HG03354 (cell line): ENCODE measurements around the gene ERN1.

ENCODE experiments used
- ATAC-seq: cut with Tn5 transposase; IDR thresholded peaks from one replicate; pipeline ENCODE4 v1.9.1; 2021; ENCODE audit warnings: mild to moderate bottlenecking; ENCODE audit not compliant: unreplicated experiment, poor library complexity, severe bottlenecking

The ERN1 gene

DNA sequence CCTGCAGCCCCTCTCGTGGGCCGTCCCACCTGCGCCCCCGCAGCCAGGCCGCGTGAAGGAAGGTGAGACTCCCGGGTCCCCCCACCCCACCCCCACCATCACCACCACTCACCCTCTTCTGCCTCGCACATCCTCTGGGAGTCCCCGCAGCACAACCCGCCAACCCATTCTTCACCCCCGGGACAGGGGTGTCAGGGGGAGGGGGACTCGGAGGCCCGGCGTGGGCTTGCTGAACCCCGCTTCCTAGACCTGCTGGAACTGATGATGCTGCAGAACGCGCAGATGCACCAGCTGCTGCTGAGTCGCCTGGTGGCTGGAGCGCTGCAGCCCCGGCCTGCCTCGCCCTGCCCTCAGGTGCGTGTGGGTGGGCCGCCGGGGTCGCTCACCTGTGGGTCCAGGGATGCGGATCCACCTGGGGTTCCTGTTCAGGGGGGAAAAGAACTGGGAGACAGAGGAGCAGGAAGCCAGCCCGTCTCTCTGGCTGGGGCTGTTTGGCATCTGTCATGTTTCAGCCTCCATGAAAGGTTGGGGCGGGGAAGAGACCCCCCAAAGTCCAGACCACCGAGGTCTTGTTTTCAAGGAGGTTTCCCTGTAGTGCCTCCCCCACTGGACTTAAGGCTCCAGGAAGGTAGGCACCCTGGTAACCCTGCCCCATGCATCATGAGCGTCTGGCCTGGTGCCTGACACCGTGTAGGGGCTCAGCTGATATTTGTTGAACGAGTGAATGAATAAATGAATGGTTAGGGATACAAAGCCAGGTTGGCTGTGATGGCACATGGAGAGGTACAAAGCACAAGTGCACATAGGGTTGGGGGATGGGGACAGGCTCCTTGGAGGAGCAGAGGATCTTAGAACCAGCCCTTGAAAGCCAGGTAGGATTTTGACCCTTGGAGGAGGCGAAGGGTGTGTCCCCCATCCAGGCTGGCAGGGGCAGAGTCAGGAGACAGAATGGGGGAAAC lies 130.9 kb downstream of the ERN1 start:
- ATAC-seq = no peak

DNA sequence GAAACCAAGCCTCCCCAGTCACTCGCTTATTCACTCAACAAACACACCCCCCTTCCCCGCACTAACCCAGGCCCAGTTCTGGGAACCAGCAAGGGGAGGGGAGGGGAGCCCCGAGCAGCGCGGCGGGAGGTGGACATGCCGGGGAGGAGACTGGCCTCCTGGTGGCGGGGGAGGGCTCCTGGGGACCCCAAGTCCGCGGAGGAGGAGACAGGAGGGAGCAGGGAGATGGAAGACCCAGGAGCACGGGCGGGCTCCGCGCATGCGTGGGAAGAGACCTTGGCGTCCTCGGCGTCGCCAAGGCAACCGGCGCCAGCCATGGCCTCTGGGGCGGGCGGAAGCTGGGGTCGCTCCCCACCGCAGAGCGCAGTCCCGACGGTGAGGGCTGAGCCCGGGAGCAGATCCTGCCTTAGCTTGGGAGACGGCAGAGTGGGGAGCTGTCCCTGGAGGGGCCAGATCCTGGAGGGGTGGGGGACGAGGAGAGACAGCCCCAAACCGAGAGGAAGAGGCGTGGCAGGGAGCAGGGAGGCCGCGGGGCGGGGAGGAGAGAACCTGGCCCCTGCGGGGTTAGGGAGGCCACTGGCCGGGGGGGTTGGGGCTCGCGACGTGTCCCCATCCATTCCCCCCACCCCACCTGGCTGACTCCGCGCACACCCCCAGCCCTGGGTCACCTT lies 131.8 kb downstream of the ERN1 start, which contains the start of gene PRR29:
Gene PRR29, plus strand, starts transcription at position 302 of the 671 bp plus-strand sequence. Its CDS starts 14 bp downstream, at position 316.
- ATAC-seq = peak; percentile 71

DNA sequence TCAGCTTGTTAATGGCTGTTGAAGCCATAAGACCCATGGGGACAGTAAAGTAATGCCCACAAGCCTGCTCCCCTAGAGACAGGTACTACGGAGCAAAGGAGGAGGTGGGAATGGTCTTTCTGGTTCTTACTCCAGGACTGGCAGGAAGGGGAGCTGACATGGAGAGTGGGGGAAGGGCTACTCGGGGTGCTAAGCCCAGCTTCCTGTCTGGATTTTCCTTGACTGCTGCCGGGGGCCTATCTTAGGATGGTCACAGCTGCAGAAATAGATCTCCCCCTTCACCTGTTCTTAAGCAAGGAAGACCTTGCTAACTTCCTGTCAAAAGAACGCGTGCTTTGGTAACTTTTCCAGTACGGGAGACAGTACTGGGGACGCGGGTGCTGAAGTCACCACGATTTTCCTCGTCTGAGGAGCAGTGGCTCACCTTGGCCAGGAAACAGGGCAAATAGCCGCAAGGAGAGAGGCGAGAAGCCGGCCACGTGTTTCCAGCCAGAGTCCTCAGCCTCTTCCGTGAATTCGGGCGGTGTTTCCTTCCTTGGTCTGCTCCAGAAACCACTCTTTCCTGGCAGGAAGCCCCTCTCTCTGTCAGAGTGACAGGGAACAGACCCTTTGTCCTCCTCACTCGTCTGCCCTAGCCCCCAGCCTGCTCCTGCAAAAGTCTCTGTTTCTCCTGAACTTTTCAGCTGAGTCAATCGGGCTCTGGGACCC lies 132.4 kb downstream of the ERN1 start:
- ATAC-seq = no peak

DNA sequence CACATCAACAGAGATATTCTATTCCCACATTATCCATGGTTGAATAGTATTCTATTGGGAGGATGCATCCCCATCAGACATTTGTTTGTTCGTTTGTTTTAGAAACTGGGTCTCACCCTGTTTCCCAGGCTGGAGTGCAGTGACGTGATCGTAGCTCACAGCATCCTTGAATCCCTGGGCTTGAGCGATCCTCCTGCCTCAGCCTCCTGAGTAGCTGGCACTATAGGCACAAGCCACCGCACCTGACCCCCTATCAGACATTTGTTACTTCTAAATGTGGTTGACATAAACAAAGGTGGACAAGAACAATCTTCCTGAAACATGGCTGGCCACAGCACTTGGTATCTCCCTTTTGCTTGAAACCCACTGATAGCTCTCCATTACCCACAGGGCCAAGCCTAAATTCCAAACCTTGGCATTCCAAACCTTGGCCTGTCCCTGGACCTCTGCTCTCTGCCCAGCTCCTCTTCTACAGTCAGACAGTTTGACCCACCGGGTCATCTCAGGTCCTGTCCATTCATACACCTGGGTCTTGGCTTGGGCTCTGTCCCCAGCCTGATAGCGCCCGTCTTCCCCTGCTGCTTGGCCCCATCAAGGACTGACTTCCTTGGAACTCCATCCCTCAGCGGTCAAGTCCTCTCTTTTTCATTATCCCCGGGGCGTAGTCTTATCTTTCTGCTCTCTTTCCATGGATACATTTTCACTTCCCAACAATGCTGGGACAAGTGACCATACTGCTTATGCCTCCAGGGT lies 133.3 kb downstream of the ERN1 start:
- no peak for ATAC-seq

DNA sequence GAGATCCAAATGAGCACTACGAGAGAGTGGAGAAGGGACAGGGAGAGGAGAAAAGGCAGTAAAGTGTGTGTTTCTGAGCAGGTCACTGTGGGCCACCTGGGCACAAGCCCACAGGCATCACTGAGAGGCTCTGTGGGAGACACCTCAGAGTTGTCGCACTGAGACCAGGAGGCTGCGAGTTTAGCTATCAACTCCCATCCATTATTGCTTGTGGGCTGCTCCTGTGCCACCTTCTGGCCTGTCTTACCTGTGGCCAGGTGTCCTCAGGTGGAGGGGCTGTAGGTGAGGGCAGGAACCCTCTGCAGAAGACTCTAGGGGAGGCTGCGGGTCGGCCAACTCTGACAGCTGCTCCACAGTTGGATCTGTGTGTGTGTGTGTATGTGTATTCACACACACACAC lies 134.3 kb downstream of the ERN1 start:
- ATAC-seq = no peak

DNA sequence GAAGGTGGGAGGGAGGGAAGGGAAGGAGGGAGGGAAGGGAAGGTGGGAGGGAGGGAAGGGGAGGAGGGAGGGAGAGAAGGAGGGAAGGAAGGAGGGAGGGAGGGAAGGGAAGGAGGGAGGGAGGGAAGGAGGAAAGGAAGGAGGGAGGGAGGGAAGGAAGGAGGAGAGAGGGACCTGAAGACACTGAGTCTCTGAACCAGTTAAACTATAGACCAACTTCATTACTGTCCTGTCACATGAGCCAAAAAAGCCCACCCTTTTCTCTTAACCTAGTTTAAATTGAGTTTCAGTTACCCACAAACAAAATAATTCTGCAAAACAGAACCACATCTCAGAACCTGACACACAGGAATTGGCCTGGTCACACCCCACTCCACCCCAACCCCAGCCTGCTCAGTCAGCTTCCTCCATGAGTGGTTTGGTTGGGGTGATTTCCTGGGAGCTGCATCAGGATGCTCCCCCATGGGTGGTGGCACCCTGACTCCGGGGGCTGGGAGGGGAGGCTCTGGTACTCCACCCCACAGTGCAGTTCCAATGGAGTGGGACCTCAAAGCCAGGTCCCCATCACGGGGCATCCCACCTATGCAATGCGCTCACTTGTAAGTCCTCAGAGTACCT lies 136.5 kb downstream of the ERN1 start:
- ATAC-seq = no peak

DNA sequence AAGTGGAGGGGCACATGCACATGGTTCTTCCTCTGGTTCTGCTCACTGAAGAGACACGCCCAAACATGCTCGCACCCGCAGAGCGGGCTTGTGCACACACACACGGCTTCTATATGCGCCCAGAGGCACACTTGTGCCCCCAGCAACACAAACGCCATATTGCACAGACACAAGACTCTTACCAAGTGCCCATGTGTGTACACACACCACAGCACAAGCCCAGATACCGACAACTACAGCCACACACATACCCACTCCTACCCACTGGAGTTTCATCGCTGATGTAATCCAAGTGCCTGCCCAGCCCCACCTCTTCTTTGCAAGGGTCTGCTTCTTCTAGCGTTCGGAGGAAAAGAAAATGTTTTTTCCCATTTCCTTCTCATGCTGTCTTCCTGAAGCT lies 138.3 kb downstream of the ERN1 start:
- ATAC-seq = no peak

DNA sequence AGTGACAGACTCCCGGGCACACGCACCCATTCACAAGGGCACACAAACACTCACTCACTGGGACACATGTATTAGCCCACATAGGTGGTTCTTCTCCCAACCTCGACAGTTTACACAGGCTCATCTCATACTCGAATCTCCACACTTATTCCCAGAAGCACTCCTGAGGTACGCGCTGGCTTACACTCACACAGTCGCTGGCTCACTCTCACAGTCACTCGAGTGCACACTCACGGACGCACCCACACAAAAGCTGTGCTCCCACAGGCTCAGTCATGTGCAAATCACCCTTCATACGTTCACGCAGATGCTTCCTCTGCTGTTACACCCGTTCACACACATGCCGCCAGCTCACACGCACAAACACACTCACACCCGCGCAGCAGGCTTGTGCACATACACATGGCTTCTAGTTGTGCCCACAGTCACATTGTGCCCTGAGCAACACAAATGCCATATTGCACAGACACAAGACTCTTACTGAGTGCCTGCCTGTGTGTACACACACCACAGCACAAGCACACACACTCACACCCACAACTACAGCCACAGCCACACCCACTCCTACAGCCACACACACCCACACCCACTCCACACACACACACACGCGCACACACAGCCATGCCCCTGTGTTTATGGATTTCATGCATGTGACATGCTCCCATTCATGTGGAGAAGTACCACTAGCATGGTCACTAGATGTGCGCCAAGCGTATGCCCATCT lies 140.2 kb downstream of the ERN1 start:
- ATAC-seq = no peak
